ENCODE results near the gene KDM4D.
"Not testable (repeated sequence)": the region's sequence is repeated elsewhere in the genome, so short reads cannot be mapped to it uniquely, and the experiment has no call there.

The KDM4D gene

GRCh38 chr11:95035316-95035715 lies 61.8 kb downstream of the KDM4D start:
- no peak for DNase-seq

- DNase-seq, result not testable (repeated sequence)
These were observed 64.0 kb downstream of the KDM4D start for GRCh38 chr11:95037356-95038035.

- no peak for DNase-seq
These were observed 68.7 kb downstream of the KDM4D start for GRCh38 chr11:95042239-95042638.

- DNase-seq, result no peak
These were observed 69.4 kb downstream of the KDM4D start for GRCh38 chr11:95042906-95043305.

GRCh38 chr11:95044010-95044409 lies 70.5 kb downstream of the KDM4D start:
- no peak for DNase-seq

GRCh38 chr11:95045812-95046211 lies 72.3 kb downstream of the KDM4D start:
- no peak for DNase-seq

Measured in inflammatory macrophage treated with lipopolysaccharide for 1 hour (primary cell).